Adrenal gland (tissue), 12 donors: Measurements from ENCODE around the gene PSMB11. TPM values are rescaled to one million over a fixed set of nuclear protein-coding genes. Genes with fewer than 3 reads are reported as not detected.

Experiments used
- DNase-seq, 7 donors: peaks; one replicate each; pipeline ENCODE4 v3.0.0-alpha.2; 2019 to 2020
- H3K27ac ChIP-seq, 5 donors: fragments of 200-600 bp; sonication (generic) in 4 of 5; 1 replicate in 3 of 5; 2 replicates in 2 of 5; pipeline versions ENCODE4 v1.5.1 to v1.8.0; 2016 to 2020; ENCODE audit warnings: mild to moderate bottlenecking in 1 of 5
- H3K27me3 ChIP-seq: fragments of 200-600 bp; 2 replicates; pipeline ENCODE4 v1.8.0; 2021
- H3K36me3 ChIP-seq, 2 donors: fragments of 200-600 bp; replicated peaks in 1 of 2; 1 replicate in 1 of 2; 2 replicates in 1 of 2; pipeline versions ENCODE4 v1.5.1 to v1.8.0; 2018 to 2022
- H3K4me1 ChIP-seq, 2 donors: fragments of 200-600 bp; replicated peaks in 1 of 2; 1 replicate in 1 of 2; 2 replicates in 1 of 2; pipeline versions ENCODE4 v1.5.1 to v1.8.0; 2018 to 2021
- H3K4me3 ChIP-seq, 4 donors: fragments of 200-600 bp; sonication (generic) in 3 of 4; one replicate each; pipeline ENCODE4 v1.5.1; 2016 to 2018
- H3K9me3 ChIP-seq, 3 donors: fragments of 200-600 bp; sonication (generic) in 1 of 3; replicated peaks in 1 of 3; 1 replicate in 2 of 3; 2 replicates in 1 of 3; pipeline versions ENCODE4 v1.5.1 to v1.8.0; 2016 to 2021
- CTCF ChIP-seq, 6 experiments: fragments of 450-650 bp in 4 of 6; fragments of 200-600 bp in 2 of 6; sonication (generic) in 1 of 6; IDR thresholded peaks; 1 replicate in 5 of 6; 2 replicates in 1 of 6; pipeline versions ENCODE4 v1.5.1 to v1.8.0; 2016 to 2021; ENCODE audit warnings: antibody characterized with exemption in 6 of 6, mild to moderate bottlenecking in 2 of 6, moderate library complexity in 1 of 6
- POLR2A ChIP-seq, 2 donors: fragments of 450-650 bp; IDR thresholded peaks; one replicate each; pipeline ENCODE4 v1.6.1; 2017; ENCODE audit warnings: antibody characterized with exemption in 2 of 2, mild to moderate bottlenecking in 2 of 2, moderate library complexity in 1 of 2
- WGBS, 4 donors: extraction: QIAGEN DNeasy Blood & Tissue Kit in 2 of 4; methylation state at CpG; one replicate each; pipeline versions ENCODE4 v1.1.5 to v1.1.7; 2013 to 2017; 5-methylcytosine and 5-hydroxymethylcytosine counted together
- intact Hi-C, 2 donors: fragments of 100-400 bp; cut with DNase I; formaldehyde crosslinking; loops; one replicate each; pipeline versions ENCODE4 v1.14.1 to v1.15.0; 2022 to 2023
- polyA plus RNA-seq, 3 donors: library from polyadenylated mRNA; stranded (reverse); fragments of 200-250 nt in 2 of 3; fragments of 350-450 nt in 1 of 3; fragmentation: Illumina TruSeq in 1 of 3; extraction: RNeasy Lipid Tissue Mini Kit (QIAGEN cat#74804) in 1 of 3; gene quantifications; one replicate each; pipeline ENCODE4 v1.2.3, GENCODE V29; 2013 to 2014
- total RNA-seq, 9 donors: library from RNA; depleted of rRNA in 4 of 9; stranded (reverse); fragments of >200 nt in 4 of 9; fragments of 120-200 nt in 1 of 9; fragmentation: NEBNext Ultra II Directional in 1 of 9; extraction: Animal tissue kit (Norgen Biotek cat#: 25700) in 1 of 9; gene quantifications; one replicate each; pipeline versions ENCODE4 v1.1.0 to v1.2.4, GENCODE V29; 2013 to 2023
- donor health status: healthy with polysubstance abuse.
- donor health status: Bipolar disorder and iron deficiency.
- donor health status: DM: yes; HTN: yes; CAD: no.
- donor health status: DM: no; HTN: no; CAD: no.
- donor health status: DM: no; HTN: no; CAD: no.
- donor health status: DM: yes; HTN: yes; CAD: no.

Gene PSMB11
- total and polyA plus RNA-seq, 12 donors = 0.17 TPM; not detected in 11

DNA sequence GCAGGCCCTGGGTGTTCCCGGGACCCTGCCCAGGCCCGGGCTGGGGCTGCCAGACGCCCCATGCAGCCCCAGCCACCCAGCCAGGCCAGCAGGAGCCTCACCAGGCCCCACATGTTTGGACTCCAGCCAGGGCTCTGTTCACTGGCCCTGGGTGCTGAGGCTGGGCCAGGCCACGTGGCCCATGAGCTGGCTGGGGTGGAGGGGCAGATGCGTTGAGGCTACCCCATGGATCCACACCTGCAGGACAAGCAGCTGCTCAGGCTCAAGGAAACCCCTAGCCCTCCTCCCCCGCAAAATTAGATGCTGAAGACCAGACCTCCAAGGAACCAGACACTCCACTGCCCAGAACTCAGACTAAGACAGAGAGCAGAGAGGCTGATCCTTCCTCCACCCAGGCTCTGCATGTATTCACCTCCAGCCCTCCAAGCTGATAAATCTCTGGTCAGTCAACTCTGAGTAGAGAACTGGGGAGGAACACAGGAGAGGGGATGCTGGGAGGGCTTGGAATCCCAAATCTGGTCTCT lies 13.7 kb downstream of the PSMB11 start:
- WGBS, 4 donors = 67 to 88% (median 74%) methylated on average over 1 to 6 of the region's 6 CpGs
- peaks cover 8 to 14% of the 10 kb centered on the region in 2 donors for H3K4me1 ChIP-seq
- H3K4me3 ChIP-seq = no peak overlapping the region
- TF ChIP-seq POLR2A (IDR thresholded peaks at IDR 0.05) (no peak), CTCF (IDR thresholded peaks at IDR 0.05) (no peak)
- no peaks in the 10 kb centered on the region for H3K27me3 ChIP-seq
- intact Hi-C loops = loop anchor here (5.0 kb wide), 1 partner anchor 68 kb away; no protein-coding TSS in a partner anchor
- H3K36me3 ChIP-seq = peaks cover 0 to 22% of the 10 kb centered on the region in 2 donors
- DNase-seq = peak in 6 of 7 donors; percentile 44 to 63 (median 59)
- no peak overlapping the region for H3K27ac ChIP-seq
- H3K9me3 ChIP-seq = no peaks in the 10 kb centered on the region

DNA sequence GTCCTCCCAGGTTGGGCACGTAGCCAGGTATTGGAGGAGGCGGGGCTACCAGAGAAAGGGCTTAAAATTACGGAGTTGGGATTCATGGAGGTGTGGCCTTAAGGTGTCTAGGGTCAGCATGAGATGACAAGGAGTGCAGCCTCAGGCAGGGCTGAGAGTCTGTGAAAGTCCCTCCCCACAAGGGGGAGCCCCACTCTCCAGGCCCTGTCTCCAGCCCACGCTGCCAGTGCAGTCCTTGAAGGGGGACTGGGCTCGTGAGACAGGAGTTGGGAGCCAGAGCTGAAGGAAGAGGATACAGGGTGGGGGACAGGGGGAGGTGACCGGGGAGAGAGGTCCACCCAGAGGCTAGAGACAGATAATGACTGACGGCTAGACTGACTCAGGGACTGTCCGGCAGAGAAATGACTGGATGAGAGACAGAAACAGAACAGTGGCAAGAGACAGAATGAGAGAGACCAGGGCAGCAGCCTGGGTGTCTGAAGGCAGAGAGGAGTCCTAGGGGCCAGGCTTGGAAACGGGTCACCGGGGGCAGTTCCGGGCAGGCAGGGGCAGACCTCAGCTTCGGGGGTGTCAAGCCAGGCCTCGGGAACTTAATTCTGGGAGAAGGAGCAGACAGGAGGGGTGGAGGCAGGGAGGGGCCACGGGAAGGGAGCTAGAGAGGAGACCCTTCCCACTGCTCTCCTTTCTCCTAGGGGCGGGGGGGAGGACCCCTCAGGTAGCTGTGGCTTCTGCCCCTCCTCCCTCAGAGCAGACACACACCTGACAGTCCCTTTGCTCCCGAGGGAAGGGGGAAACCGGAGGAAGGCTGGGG lies 14.3 kb downstream of the PSMB11 start:
- peak overlapping the region in 1 of 4 donors; percentile 90 for H3K4me3 ChIP-seq

DNA sequence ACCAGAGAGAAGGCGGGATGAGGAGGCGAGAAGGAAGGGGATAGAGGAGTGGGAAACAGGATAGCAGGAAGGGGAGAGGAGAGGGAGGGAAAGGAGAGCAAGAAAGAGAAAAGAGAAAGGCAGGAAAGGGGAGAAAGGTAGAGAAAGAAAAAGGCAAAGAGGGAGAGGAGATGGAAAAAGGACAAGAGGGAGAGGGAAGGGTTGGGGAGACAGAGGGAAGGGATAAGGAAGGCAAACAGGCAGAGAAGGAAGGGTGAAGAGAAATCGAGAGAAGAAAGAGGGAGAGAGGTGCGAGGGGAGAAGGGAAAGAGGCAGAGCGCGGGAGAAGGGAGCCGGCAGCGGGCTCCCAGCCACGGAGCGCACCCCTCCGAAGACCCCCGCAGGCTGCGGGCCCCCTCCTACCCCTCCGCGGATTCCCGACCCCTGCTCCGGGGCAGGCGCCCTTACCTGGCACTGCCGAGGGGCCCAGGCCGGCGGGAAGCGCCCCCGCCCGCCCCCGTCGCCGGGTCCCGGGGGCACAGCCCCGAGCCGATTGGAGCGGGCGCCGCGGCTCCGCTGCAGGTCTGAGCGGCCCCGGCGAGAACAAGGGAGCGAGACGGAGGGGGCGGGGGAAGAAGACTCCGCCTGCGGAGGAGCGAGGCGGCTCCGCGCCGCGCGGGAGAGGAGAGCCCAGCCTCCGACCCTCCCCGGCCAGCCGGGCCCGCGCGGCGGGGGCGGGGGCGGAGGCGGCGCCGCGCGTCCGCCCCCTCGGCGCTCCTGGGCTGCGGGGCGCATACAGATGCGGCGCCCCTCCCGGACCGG lies 15.1 kb downstream of the PSMB11 start, which contains the start of gene CDH24:
TSS of gene CDH24 (minus strand) at position 565 of the 801 bp plus-strand sequence. CDS start 1,787 bp downstream, outside the sequence.
- peak in 1 of 2 donors; percentile 49 for TF ChIP-seq POLR2A (IDR thresholded peaks at IDR 0.05)
- TF ChIP-seq CTCF (IDR thresholded peaks at IDR 0.05) = peak in 1 of 6 experiments; percentile 1
- peak; percentile 60 to 80 (median 77) for DNase-seq
- intact Hi-C loops = loop anchor here (5.0 kb wide), 1 partner anchor 70 kb away; no protein-coding TSS in a partner anchor
- H3K27ac ChIP-seq = peak within 1 kb of the TSS in 3 of 5 donors; percentile 57 to 77 (median 73)
- H3K4me3 ChIP-seq = peak within 1 kb of the TSS in 2 of 4 donors; percentile 54 to 90
- WGBS, 4 donors = 2 to 8% (median 3%) methylated on average over 18 to 71 of the region's 73 CpGs
- no peaks in the 10 kb centered on the region for H3K27me3 ChIP-seq
- H3K4me1 ChIP-seq = peaks cover 12 to 20% of the 10 kb centered on the region in 2 donors
- peaks cover 0 to 36% of the 10 kb centered on the region in 2 donors for H3K36me3 ChIP-seq
- H3K9me3 ChIP-seq = no peaks in the 10 kb centered on the region

More for the DNA sequence above, 14.3 kb downstream of the PSMB11 start:
- H3K36me3 ChIP-seq = peaks cover 0 to 29% of the 10 kb centered on the region in 2 donors
- peak overlapping the region in 1 of 5 donors; percentile 14 for H3K27ac ChIP-seq
- TF ChIP-seq CTCF (IDR thresholded peaks at IDR 0.05) = peak; percentile 46 to 60 (median 58)
- no peak for TF ChIP-seq POLR2A (IDR thresholded peaks at IDR 0.05)
- intact Hi-C loops = loop anchor here (5.0 kb wide), 1 partner anchor 69 kb away; no protein-coding TSS in a partner anchor
- H3K9me3 ChIP-seq = no peaks in the 10 kb centered on the region
- WGBS, 4 donors = 6 to 8% (median 7%) methylated on average over 16 to 17 of the region's 17 CpGs
- H3K4me1 ChIP-seq = peaks cover 9 to 14% of the 10 kb centered on the region in 2 donors
- no peaks in the 10 kb centered on the region for H3K27me3 ChIP-seq
- peak; percentile 55 to 79 (median 71) for DNase-seq
